Right lobe of liver (tissue), 6 donors: ENCODE measurements around the gene GALNT14. TPM values are rescaled to one million over a fixed set of nuclear protein-coding genes. Genes with fewer than 3 reads are reported as not detected.

Experiments
- ATAC-seq, 4 donors: fragments of 200-7000 bp; cut with Tn5 transposase; one replicate each; pipeline ENCODE4 v1.9.1; 2020; ENCODE audit warnings: mild to moderate bottlenecking in 4 of 4, moderate library complexity in 4 of 4
- DNase-seq, 3 donors: peaks; one replicate each; pipeline ENCODE4 v3.0.0-alpha.2; 2020
- H3K27ac ChIP-seq, 3 donors: fragments of 200-600 bp; one replicate each; pipeline ENCODE4 v1.8.0; 2022
- H3K27me3 ChIP-seq, 2 donors: fragments of 200-600 bp; one replicate each; pipeline ENCODE4 v1.8.0; 2022
- H3K36me3 ChIP-seq, 4 donors: fragments of 200-600 bp; sonication (generic) in 1 of 4; one replicate each; pipeline versions ENCODE4 v1.5.1 to v1.8.0; 2017 to 2022; ENCODE audit warnings: control low read depth in 1 of 4
- H3K4me1 ChIP-seq, 4 donors: fragments of 200-600 bp; sonication (generic) in 1 of 4; one replicate each; pipeline versions ENCODE4 v1.5.1 to v1.8.0; 2017 to 2022; ENCODE audit warnings: control low read depth in 1 of 4
- H3K4me3 ChIP-seq, 3 donors: fragments of 200-600 bp; one replicate each; pipeline ENCODE4 v1.8.0; 2022
- H3K9me3 ChIP-seq, 4 donors: fragments of 200-600 bp; sonication (generic) in 1 of 4; one replicate each; pipeline versions ENCODE4 v1.5.1 to v1.8.0; 2017 to 2022; ENCODE audit warnings: control low read depth in 1 of 4
- CTCF ChIP-seq, 4 donors: fragments of 200-600 bp in 3 of 4; fragments of 450-650 bp in 1 of 4; IDR thresholded peaks; one replicate each; pipeline versions ENCODE4 v1.5.1 to v1.8.0; 2016 to 2022; ENCODE audit warnings: antibody characterized with exemption in 4 of 4, mild to moderate bottlenecking in 2 of 4
- POLR2A ChIP-seq: fragments of 450-650 bp; IDR thresholded peaks from one replicate; pipeline ENCODE4 v1.6.1; 2017; ENCODE audit warnings: antibody characterized with exemption, mild to moderate bottlenecking
- WGBS: methylation state at CpG from one replicate; pipeline ENCODE4 v1.1.6; 2018; ENCODE audit warnings: low coverage, low lambda C conversion rate; ENCODE audit not compliant: insufficient coverage; ENCODE audit errors: missing lambda C conversion rate; 5-methylcytosine and 5-hydroxymethylcytosine counted together
- intact Hi-C, 2 donors: fragments of 100-400 bp; cut with DNase I; formaldehyde crosslinking; loops; one replicate each; pipeline versions ENCODE4 v1.11.2 to v1.14.1; 2022
- total RNA-seq, 6 experiments: library from RNA; depleted of rRNA in 2 of 6; stranded (reverse); fragments of >200 nt in 2 of 6; fragmentation: NEBNext Ultra II Directional in 3 of 6; extraction: Animal tissue kit (Norgen Biotek cat#: 25700) in 3 of 6; gene quantifications; one replicate each; pipeline versions ENCODE4 v1.1.0 to v1.2.4, GENCODE V29; 2016 to 2023
- donor health status: DM: no; HTN: yes; CAD: no.
- donor health status: DM: no; HTN: no; CAD: no.
- donor health status: DM: no; HTN: no; CAD: no.
- donor health status: DM: no; HTN: yes; CAD: no.
- donor health status: DM: no; HTN: yes; CAD: no.

Gene GALNT14
- total RNA-seq, 6 experiments from 2014 or later, result 0.37 to 2.8 (median 1.0) TPM

GRCh38 chr2:30947686-30948085, 190.6 kb downstream of the GALNT14 start:
- ATAC-seq, result no peak
- H3K36me3 ChIP-seq, result no peaks in the 10 kb centered on the region
- H3K4me1 ChIP-seq, result no peaks in the 10 kb centered on the region
- no peaks in the 10 kb centered on the region for H3K27me3 ChIP-seq
- intact Hi-C loops, result no loop called here
- no peak for DNase-seq
- no peak overlapping the region for H3K4me3 ChIP-seq
- no peaks in the 10 kb centered on the region for H3K9me3 ChIP-seq
- H3K27ac ChIP-seq, result no peak overlapping the region
- no peak for TF ChIP-seq CTCF (IDR thresholded peaks at IDR 0.05)
- no peak for TF ChIP-seq POLR2A

- intact Hi-C loops, result no loop called here
- TF ChIP-seq CTCF (IDR thresholded peaks at IDR 0.05), result no peak
- TF ChIP-seq POLR2A, result no peak
- Histone ChIP-seq H3K4me1 (no peaks in the 10 kb centered on the region), H3K9me3 (no peaks in the 10 kb centered on the region), H3K27ac (no peak overlapping the region), H3K4me3 (no peak overlapping the region), H3K36me3 (no peaks in the 10 kb centered on the region), H3K27me3 (no peaks in the 10 kb centered on the region)
- ATAC-seq (no peak), DNase-seq (no peak)
- 27% methylated on average over 5 of the region's 5 CpGs for WGBS
These were observed 195.8 kb downstream of the GALNT14 start for GRCh38 chr2:30942419-30942818.

- ATAC-seq (no peak), DNase-seq (no peak)
- Histone ChIP-seq H3K9me3 (no peaks in the 10 kb centered on the region), H3K36me3 (no peaks in the 10 kb centered on the region), H3K4me1 (no peaks in the 10 kb centered on the region), H3K4me3 (no peak overlapping the region), H3K27ac (no peak overlapping the region), H3K27me3 (no peaks in the 10 kb centered on the region)
- WGBS, result 58% methylated on average over 2 of the region's 2 CpGs
- TF ChIP-seq CTCF (IDR thresholded peaks at IDR 0.05) (no peak), POLR2A (no peak)
- intact Hi-C loops, result no loop called here
These were observed 197.4 kb downstream of the GALNT14 start for GRCh38 chr2:30940839-30941238.

- Histone ChIP-seq H3K9me3 (no peaks in the 10 kb centered on the region), H3K27ac (no peak overlapping the region), H3K4me1 (no peaks in the 10 kb centered on the region), H3K4me3 (no peak overlapping the region), H3K27me3 (no peaks in the 10 kb centered on the region), H3K36me3 (no peaks in the 10 kb centered on the region)
- WGBS, result 92% methylated on average over 2 of the region's 4 CpGs
- no peak for DNase-seq
- TF ChIP-seq POLR2A, result no peak
- TF ChIP-seq CTCF (IDR thresholded peaks at IDR 0.05), result no peak
- intact Hi-C loops, result no loop called here
- no peak for ATAC-seq
These were observed 198.9 kb downstream of the GALNT14 start for GRCh38 chr2:30939364-30939763.

- Histone ChIP-seq H3K9me3 (no peaks in the 10 kb centered on the region), H3K4me3 (no peak overlapping the region), H3K36me3 (no peaks in the 10 kb centered on the region), H3K4me1 (no peaks in the 10 kb centered on the region), H3K27me3 (no peaks in the 10 kb centered on the region), H3K27ac (no peak overlapping the region)
- ATAC-seq (no peak), DNase-seq (no peak)
- intact Hi-C loops, result no loop called here
- WGBS, result 64% methylated on average over 1 of the region's 1 CpG
- TF ChIP-seq CTCF (IDR thresholded peaks at IDR 0.05) (no peak), POLR2A (no peak)
These were observed 200.0 kb downstream of the GALNT14 start for GRCh38 chr2:30938196-30938595.
